Measurements from ENCODE around the gene PER2. TPM values are rescaled to one million over a fixed set of nuclear protein-coding genes. Genes with fewer than 3 reads are reported as not detected.

Gene PER2
- total and polyA plus RNA-seq, 2 of the 13 experiments (the other 11 are each of a cell fraction or from before 2014, with no cell fraction given) = 5.1 to 9.4 TPM

DNA sequence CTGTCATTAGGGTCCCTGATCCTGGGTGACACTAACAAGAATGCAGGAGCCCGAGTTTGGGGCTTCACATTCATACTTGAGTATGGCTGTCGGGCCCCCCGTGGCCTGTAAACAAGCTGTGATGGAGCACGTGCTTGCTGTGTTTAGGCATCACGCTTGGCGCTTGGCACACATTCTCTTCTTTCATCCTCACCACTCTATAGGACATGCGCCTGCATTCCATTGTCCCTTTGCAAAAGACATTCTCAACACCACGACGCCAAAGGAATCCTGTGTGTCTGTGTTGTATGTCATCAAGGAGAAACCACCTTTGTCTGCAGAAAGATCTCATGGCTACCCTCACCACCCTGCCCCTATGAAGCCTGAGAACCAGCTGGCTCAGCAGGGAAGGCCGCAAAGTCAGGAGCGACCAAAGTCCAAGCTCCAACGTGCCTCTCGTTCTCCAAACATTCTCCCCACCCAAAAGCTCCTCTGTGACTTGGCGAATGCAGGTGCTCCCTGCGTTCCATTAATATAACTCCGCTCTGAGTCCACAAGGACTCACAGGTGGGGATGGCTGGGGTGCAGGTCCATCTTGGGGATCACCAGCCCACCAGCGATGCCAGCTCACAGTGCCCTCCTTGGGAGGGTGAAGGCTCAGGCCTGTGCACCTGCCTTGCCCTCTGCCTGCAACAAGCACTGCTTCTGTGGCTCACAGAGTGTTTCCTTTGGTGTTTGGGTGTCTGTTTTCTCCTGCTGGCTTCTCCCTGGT lies 6.2 kb upstream of the PER2 start (continued):
- TF ChIP-seq TCF7 (IDR thresholded peaks at IDR 0.05; ENCODE audit: low read depth) = 0 out of 2 replicates have a peak, but pooled peaks have one; percentile 25
- no peak for TF ChIP-seq ZBTB42 (CRISPR knock-in tag; IDR thresholded peaks at IDR 0.05)
- no peak for TF ChIP-seq ZNF577 (CRISPR knock-in tag; IDR thresholded peaks at IDR 0.05; ENCODE audit: borderline replicate concordance, low read depth)
- TF ChIP-seq SMAD3 (CRISPR knock-in tag; IDR thresholded peaks at IDR 0.05) = no peak
- TF ChIP-seq ZNF562 (CRISPR knock-in tag; IDR thresholded peaks at IDR 0.05; ENCODE audit: borderline replicate concordance) = no peak
- TF ChIP-seq RBM22 (optimal IDR thresholded peaks at IDR 0.05; ENCODE audit: low read length) = no peak
- TF ChIP-seq ZFAT (CRISPR knock-in tag; conservative IDR thresholded peaks at IDR 0.05) = no peak
- no peak for TF ChIP-seq ESRRA (CRISPR knock-in tag; IDR thresholded peaks at IDR 0.05; ENCODE audit: low read depth)
- TF ChIP-seq ZNF160 (CRISPR knock-in tag; IDR thresholded peaks at IDR 0.05) = no peak
- TF ChIP-seq, protein P1, sequence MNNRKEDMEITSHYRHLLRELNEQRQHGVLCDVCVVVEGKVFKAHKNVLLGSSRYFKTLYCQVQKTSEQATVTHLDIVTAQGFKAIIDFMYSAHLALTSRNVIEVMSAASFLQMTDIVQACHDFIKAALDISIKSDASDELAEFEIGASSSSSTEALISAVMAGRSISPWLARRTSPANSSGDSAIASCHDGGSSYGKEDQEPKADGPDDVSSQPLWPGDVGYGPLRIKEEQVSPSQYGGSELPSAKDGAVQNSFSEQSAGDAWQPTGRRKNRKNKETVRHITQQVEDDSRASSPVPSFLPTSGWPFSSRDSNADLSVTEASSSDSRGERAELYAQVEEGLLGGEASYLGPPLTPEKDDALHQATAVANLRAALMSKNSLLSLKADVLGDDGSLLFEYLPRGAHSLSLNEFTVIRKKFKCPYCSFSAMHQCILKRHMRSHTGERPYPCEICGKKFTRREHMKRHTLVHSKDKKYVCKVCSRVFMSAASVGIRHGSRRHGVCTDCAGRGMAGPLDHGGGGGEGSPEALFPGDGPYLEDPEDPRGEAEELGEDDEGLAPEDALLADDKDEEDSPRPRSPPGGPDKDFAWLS (CRISPR knock-in tag; IDR thresholded peaks at IDR 0.05; ENCODE audit: borderline replicate concordance) = no peak
- TF ChIP-seq, protein P2, sequence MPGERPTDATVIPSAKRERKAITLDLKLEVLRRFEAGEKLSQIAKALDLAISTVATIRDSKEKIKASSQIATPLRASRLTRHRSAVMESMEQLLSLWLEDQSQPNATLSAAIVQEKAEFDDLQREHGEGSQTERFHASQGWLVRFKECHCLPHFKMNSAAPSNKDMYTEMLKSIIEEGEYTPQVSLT (CRISPR knock-in tag; IDR thresholded peaks at IDR 0.05; ENCODE audit: borderline replicate concordance, low read depth) = no peak
- TF ChIP-seq ZNF850 (CRISPR knock-in tag; conservative IDR thresholded peaks at IDR 0.05) = no peak
- TF ChIP-seq XBP1 (CRISPR knock-in tag; IDR thresholded peaks at IDR 0.05) = no peak
- no peak for TF ChIP-seq ZNF17 (CRISPR knock-in tag; IDR thresholded peaks at IDR 0.05)
- no peak for TF ChIP-seq DR1 (CRISPR knock-in tag; IDR thresholded peaks at IDR 0.05)
- TF ChIP-seq TBL1XR1 (IDR thresholded peaks at IDR 0.05; ENCODE audit: borderline replicate concordance, low read length, partially characterized antibody) = no peak
- TF ChIP-seq ZEB1 (IDR thresholded peaks at IDR 0.05; ENCODE audit: insufficient replicate concordance, low read depth) = no peak
- TF ChIP-seq, protein P3, sequence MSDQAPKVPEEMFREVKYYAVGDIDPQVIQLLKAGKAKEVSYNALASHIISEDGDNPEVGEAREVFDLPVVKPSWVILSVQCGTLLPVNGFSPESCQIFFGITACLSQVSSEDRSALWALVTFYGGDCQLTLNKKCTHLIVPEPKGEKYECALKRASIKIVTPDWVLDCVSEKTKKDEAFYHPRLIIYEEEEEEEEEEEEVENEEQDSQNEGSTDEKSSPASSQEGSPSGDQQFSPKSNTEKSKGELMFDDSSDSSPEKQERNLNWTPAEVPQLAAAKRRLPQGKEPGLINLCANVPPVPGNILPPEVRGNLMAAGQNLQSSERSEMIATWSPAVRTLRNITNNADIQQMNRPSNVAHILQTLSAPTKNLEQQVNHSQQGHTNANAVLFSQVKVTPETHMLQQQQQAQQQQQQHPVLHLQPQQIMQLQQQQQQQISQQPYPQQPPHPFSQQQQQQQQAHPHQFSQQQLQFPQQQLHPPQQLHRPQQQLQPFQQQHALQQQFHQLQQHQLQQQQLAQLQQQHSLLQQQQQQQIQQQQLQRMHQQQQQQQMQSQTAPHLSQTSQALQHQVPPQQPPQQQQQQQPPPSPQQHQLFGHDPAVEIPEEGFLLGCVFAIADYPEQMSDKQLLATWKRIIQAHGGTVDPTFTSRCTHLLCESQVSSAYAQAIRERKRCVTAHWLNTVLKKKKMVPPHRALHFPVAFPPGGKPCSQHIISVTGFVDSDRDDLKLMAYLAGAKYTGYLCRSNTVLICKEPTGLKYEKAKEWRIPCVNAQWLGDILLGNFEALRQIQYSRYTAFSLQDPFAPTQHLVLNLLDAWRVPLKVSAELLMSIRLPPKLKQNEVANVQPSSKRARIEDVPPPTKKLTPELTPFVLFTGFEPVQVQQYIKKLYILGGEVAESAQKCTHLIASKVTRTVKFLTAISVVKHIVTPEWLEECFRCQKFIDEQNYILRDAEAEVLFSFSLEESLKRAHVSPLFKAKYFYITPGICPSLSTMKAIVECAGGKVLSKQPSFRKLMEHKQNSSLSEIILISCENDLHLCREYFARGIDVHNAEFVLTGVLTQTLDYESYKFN (CRISPR knock-in tag; conservative IDR thresholded peaks at IDR 0.05) = peak; percentile 72
- TF ChIP-seq SAP130 (CRISPR knock-in tag; IDR thresholded peaks at IDR 0.05; ENCODE audit: low read depth) = peak; percentile 79
- no peak for TF ChIP-seq ZNF468 (CRISPR knock-in tag; IDR thresholded peaks at IDR 0.05)
- no peak for TF ChIP-seq GATA4 (IDR thresholded peaks at IDR 0.05; ENCODE audit: borderline replicate concordance, low read depth)
